Body of pancreas (tissue), 4 donors: ENCODE measurements around the gene FOXF1.

ENCODE experiments used
- POLR2A ChIP-seq, 3 donors: fragments of 450-650 bp; IDR thresholded peaks; one replicate each; pipeline ENCODE4 v1.6.1; 2016; ENCODE audit warnings: antibody characterized with exemption in 3 of 3, mild to moderate bottlenecking in 2 of 3
- TF ChIP-seq, protein P1 (sequence below), 7 experiments: fragments of 450-650 bp in 4 of 7; fragments of 200-600 bp in 3 of 7; sonication (generic) in 3 of 7; IDR thresholded peaks; one replicate each; pipeline ENCODE4 v1.5.1; 2016 to 2019; ENCODE audit warnings: antibody characterized with exemption in 7 of 7

DNA sequence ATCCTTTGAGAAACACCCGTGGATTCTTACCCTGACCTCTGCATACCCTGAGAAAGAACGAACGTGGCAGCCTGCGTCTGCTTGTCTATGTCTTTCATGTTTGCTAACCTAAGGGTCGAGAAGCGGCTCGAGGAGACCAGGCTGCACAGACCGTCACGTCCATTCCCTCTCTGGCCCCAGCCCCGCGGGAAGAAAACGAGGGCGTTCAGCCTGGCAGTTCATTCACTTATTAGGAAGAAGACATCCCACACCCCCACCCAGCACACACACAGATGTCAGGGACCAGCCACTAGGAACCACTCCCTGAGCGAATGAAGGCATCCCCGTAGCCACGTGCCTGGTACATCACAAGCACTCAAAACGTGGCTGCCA, 45.4 kb downstream of the FOXF1 start:
- TF ChIP-seq, protein P1, sequence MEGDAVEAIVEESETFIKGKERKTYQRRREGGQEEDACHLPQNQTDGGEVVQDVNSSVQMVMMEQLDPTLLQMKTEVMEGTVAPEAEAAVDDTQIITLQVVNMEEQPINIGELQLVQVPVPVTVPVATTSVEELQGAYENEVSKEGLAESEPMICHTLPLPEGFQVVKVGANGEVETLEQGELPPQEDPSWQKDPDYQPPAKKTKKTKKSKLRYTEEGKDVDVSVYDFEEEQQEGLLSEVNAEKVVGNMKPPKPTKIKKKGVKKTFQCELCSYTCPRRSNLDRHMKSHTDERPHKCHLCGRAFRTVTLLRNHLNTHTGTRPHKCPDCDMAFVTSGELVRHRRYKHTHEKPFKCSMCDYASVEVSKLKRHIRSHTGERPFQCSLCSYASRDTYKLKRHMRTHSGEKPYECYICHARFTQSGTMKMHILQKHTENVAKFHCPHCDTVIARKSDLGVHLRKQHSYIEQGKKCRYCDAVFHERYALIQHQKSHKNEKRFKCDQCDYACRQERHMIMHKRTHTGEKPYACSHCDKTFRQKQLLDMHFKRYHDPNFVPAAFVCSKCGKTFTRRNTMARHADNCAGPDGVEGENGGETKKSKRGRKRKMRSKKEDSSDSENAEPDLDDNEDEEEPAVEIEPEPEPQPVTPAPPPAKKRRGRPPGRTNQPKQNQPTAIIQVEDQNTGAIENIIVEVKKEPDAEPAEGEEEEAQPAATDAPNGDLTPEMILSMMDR (IDR thresholded peaks at IDR 0.05): no peak
- TF ChIP-seq POLR2A (IDR thresholded peaks at IDR 0.05): no peak
